ENCODE results near the gene PAM. TPM values are rescaled to one million over a fixed set of nuclear protein-coding genes. Genes with fewer than 3 reads are reported as not detected.
A peak's percentile ranks its signal among the peaks of the same experiment; 100 is the strongest.

Gene PAM
- total RNA-seq, 2 experiments from 2014 or later, result 63.4 to 65.8 TPM

- intact Hi-C loops (cut with micrococcal nuclease), result no loop called here
- H3K9me3 Mint-ChIP-seq, result no peaks in the 10 kb centered on the region
- CTCF ChIA-PET, result interaction anchor here (1.1 to 2.3 kb wide), 7 partner anchors 8 to 340 kb away, joined by 3 to 7 read pairs (median 4); no protein-coding TSS in a partner anchor
- ATAC-seq (no peak), DNase-seq (no peak)
- H3K27ac Mint-ChIP-seq, result no peak overlapping the region
- POLR2A ChIA-PET, result no interaction called here
- peaks cover 2% of the 10 kb centered on the region for H3K36me3 Mint-ChIP-seq (ENCODE audit: low read depth)
- no peak for TF ChIP-seq CTCF (IDR thresholded peaks at IDR 0.05)
- H3K27me3 Mint-ChIP-seq, result no peaks in the 10 kb centered on the region
- H3K4me3 Mint-ChIP-seq, result no peak overlapping the region
- H3K4me1 Mint-ChIP-seq (ENCODE audit: low read depth), result peaks cover 41% of the 10 kb centered on the region
These were observed 43.9 kb downstream of the PAM start for GRCh38 chr5:102799017-102799416.

DNA sequence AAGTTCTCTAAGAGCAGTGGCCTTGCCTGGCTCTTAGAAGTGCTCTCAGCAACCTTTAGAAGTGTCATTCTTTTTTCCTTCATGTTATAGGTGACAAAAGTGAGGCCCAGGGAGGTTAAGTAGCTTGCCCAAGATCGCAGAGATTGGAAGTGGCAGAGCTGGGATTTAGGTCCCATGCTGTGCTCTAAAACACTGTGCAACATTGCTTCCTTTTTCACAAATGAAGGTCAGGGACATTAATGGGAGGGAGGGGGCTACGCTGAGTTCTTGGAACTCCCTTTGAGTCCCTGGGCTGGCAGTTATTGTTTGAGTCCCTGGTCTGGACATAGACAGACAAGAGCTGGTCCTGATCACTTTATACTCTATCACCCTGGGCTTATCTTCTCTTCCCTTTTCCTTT, 45.3 kb downstream of the PAM start:
- no peak for ATAC-seq
- ChIA-PET CTCF (interaction anchor here (0.9 to 1.3 kb wide), 3 partner anchors 10 to 119 kb away, joined by 3 to 4 read pairs (median 4); no protein-coding TSS in a partner anchor), POLR2A (interaction anchor here (1.2 to 1.3 kb wide), 2 partner anchors 9 to 11 kb away, joined by 4 to 6 read pairs; no protein-coding TSS in a partner anchor)
- intact Hi-C loops (cut with micrococcal nuclease), result no loop called here
- H3K27ac Mint-ChIP-seq, result no peak overlapping the region
- peaks cover 37% of the 10 kb centered on the region for H3K4me1 Mint-ChIP-seq (ENCODE audit: low read depth)
- no peaks in the 10 kb centered on the region for H3K27me3 Mint-ChIP-seq
- TF ChIP-seq CTCF (IDR thresholded peaks at IDR 0.05), result no peak
- peaks cover 5% of the 10 kb centered on the region for H3K36me3 Mint-ChIP-seq (ENCODE audit: low read depth)
- no peak overlapping the region for H3K4me3 Mint-ChIP-seq
- DNase-seq, result no peak
- no peaks in the 10 kb centered on the region for H3K9me3 Mint-ChIP-seq

GRCh38 chr5:102801371-102801770, 46.3 kb downstream of the PAM start:
- Mint-ChIP-seq H3K27me3 (no peaks in the 10 kb centered on the region), H3K4me3 (no peak overlapping the region), H3K4me1 (ENCODE audit: low read depth) (peaks cover 34% of the 10 kb centered on the region), H3K27ac (no peak overlapping the region), H3K9me3 (no peaks in the 10 kb centered on the region), H3K36me3 (ENCODE audit: low read depth) (peaks cover 6% of the 10 kb centered on the region)
- CTCF ChIA-PET, result interaction anchor here (1.4 kb wide), 1 partner anchor 12 kb away, joined by 4 read pairs; no protein-coding TSS in a partner anchor
- TF ChIP-seq CTCF (IDR thresholded peaks at IDR 0.05), result no peak
- POLR2A ChIA-PET, result interaction anchor here (1.2 to 1.3 kb wide), 2 partner anchors 10 to 12 kb away, joined by 4 to 6 read pairs; no protein-coding TSS in a partner anchor
- intact Hi-C loops (cut with micrococcal nuclease), result no loop called here
- ATAC-seq, result peak; percentile 94
- peak; percentile 38 for DNase-seq

GRCh38 chr5:102802708-102803458, 47.8 kb downstream of the PAM start:
- peaks cover 36% of the 10 kb centered on the region for H3K4me1 Mint-ChIP-seq (ENCODE audit: low read depth)
- no peak for TF ChIP-seq CTCF (IDR thresholded peaks at IDR 0.05)
- H3K27me3 Mint-ChIP-seq, result no peaks in the 10 kb centered on the region
- CTCF ChIA-PET, result interaction anchor here (1.4 kb wide), 1 partner anchor 11 kb away, joined by 4 read pairs; no protein-coding TSS in a partner anchor
- DNase-seq (no peak), ATAC-seq (no peak)
- H3K36me3 Mint-ChIP-seq (ENCODE audit: low read depth), result peaks cover 6% of the 10 kb centered on the region
- no peak overlapping the region for H3K4me3 Mint-ChIP-seq
- POLR2A ChIA-PET, result no interaction called here
- intact Hi-C loops (cut with micrococcal nuclease), result no loop called here
- H3K27ac Mint-ChIP-seq, result no peak overlapping the region
- H3K9me3 Mint-ChIP-seq, result no peaks in the 10 kb centered on the region

GRCh38 chr5:102807878-102808502, 52.9 kb downstream of the PAM start:
- Mint-ChIP-seq H3K36me3 (ENCODE audit: low read depth) (peaks cover 11% of the 10 kb centered on the region), H3K4me1 (ENCODE audit: low read depth) (peaks cover 11% of the 10 kb centered on the region), H3K4me3 (no peak overlapping the region), H3K27me3 (no peaks in the 10 kb centered on the region), H3K9me3 (no peaks in the 10 kb centered on the region), H3K27ac (no peak overlapping the region)
- no peak for TF ChIP-seq CTCF (IDR thresholded peaks at IDR 0.05)
- CTCF ChIA-PET, result interaction anchor here (1.0 to 1.4 kb wide), 2 partner anchors 9 to 27 kb away, joined by 4 to 6 read pairs; no protein-coding TSS in a partner anchor
- POLR2A ChIA-PET, result no interaction called here
- intact Hi-C loops (cut with micrococcal nuclease), result no loop called here
- ATAC-seq (no peak), DNase-seq (no peak)
